CD14-positive monocyte (primary cell): Measurements from ENCODE around the gene C10orf95. TPM values are rescaled to one million over a fixed set of nuclear protein-coding genes. Genes with fewer than 3 reads are reported as not detected.

Experiments used
- DNase-seq, 3 donors: peaks; one replicate each; pipeline ENCODE4 v3.0.0-alpha.2; 2011 to 2022
- H2AFZ ChIP-seq: 2 replicates; pipeline ENCODE4 v1.6.0; 2012; ENCODE audit warnings: mild to moderate bottlenecking, low read depth, low read length, inconsistent platforms; ENCODE audit not compliant: insufficient read depth, poor library complexity, severe bottlenecking
- H3K27ac ChIP-seq, 2 donors: 1 replicate in 1 of 2; 2 replicates in 1 of 2; pipeline ENCODE4 v1.5.1; 2012 to 2013; ENCODE audit warnings: low read length in 2 of 2, control low read depth in 1 of 2, inconsistent platforms in 1 of 2, low read depth in 1 of 2, mild to moderate bottlenecking in 1 of 2
- H3K27me3 ChIP-seq, 2 donors: one replicate each; pipeline versions ENCODE4 v1.6.0 to v1.6.1; 2011 to 2013; ENCODE audit warnings: low read length in 2 of 2; ENCODE audit not compliant: control insufficient read depth in 2 of 2, insufficient read depth in 2 of 2
- H3K36me3 ChIP-seq, 2 donors: replicated peaks in 1 of 2; 1 replicate in 1 of 2; 2 replicates in 1 of 2; pipeline versions ENCODE4 v1.5.1 to v1.6.1; 2012 to 2013; ENCODE audit warnings: low read length in 2 of 2, control low read depth in 1 of 2, inconsistent platforms in 1 of 2, mild to moderate bottlenecking in 1 of 2; ENCODE audit not compliant: insufficient read depth in 2 of 2, control insufficient read depth in 1 of 2
- H3K4me1 ChIP-seq, 2 donors: 1 replicate in 1 of 2; 2 replicates in 1 of 2; pipeline versions ENCODE4 v1.5.1 to v1.6.1; 2012 to 2013; ENCODE audit warnings: low read length in 2 of 2, control low read depth in 1 of 2, inconsistent platforms in 1 of 2, mild to moderate bottlenecking in 1 of 2, moderate library complexity in 1 of 2; ENCODE audit not compliant: insufficient read depth in 2 of 2, control insufficient read depth in 1 of 2
- H3K4me2 ChIP-seq: replicated peaks from 2 replicates; pipeline ENCODE3; 2012; ENCODE audit warnings: low read length, moderate library complexity, mild to moderate bottlenecking; ENCODE audit not compliant: poor library complexity, severe bottlenecking; ENCODE audit errors: extremely low read depth
- H3K4me3 ChIP-seq, 3 experiments: fragments of 200-600 bp in 1 of 3; sonication (generic) in 1 of 3; replicated peaks in 1 of 3; 1 replicate in 2 of 3; 2 replicates in 1 of 3; pipeline ENCODE4 v1.5.1; 2011 to 2013; ENCODE audit warnings: low read length in 3 of 3, mild to moderate bottlenecking in 3 of 3, control low read depth in 2 of 3, low read depth in 2 of 3, inconsistent platforms in 1 of 3, moderate library complexity in 1 of 3
- H3K79me2 ChIP-seq: 2 replicates; pipeline ENCODE4 v1.6.0; 2012; ENCODE audit warnings: mild to moderate bottlenecking, control low read depth, inconsistent platforms, low read length, moderate library complexity; ENCODE audit not compliant: insufficient read depth
- H3K9ac ChIP-seq: 2 replicates; pipeline ENCODE4 v1.6.0; 2017; ENCODE audit warnings: low read length, mild to moderate bottlenecking; ENCODE audit not compliant: insufficient read depth, poor library complexity, severe bottlenecking
- H3K9me3 ChIP-seq, 2 donors: replicated peaks in 1 of 2; 1 replicate in 1 of 2; 2 replicates in 1 of 2; pipeline versions ENCODE4 v1.5.1 to v1.6.1; 2012 to 2013; ENCODE audit warnings: low read length in 2 of 2, control low read depth in 1 of 2; ENCODE audit not compliant: control insufficient read depth in 1 of 2, insufficient read depth in 1 of 2
- H4K20me1 ChIP-seq: 2 replicates; pipeline ENCODE4 v1.6.0; 2012; ENCODE audit warnings: mild to moderate bottlenecking, low read length, control low read depth, moderate library complexity; ENCODE audit not compliant: insufficient read depth
- H3K27ac Mint-ChIP-seq, 7 donors: one replicate each; pipeline ENCODE4 v1.8.0; 2020; ENCODE audit warnings: mild to moderate bottlenecking in 7 of 7, mixed read lengths in 7 of 7, moderate library complexity in 6 of 7, inconsistent platforms in 2 of 7
- H3K27me3 Mint-ChIP-seq, 3 donors: one replicate each; pipeline ENCODE4 v1.8.0; 2021 to 2022; ENCODE audit warnings: low read depth in 3 of 3, mild to moderate bottlenecking in 3 of 3, mixed read lengths in 3 of 3, moderate library complexity in 3 of 3, inconsistent platforms in 1 of 3
- H3K36me3 Mint-ChIP-seq, 2 donors: one replicate each; pipeline ENCODE4 v1.8.0; 2020; ENCODE audit warnings: mixed read lengths in 2 of 2, inconsistent platforms in 1 of 2, mild to moderate bottlenecking in 1 of 2
- H3K4me1 Mint-ChIP-seq: one replicate; pipeline ENCODE4 v1.8.0; 2020; ENCODE audit warnings: mild to moderate bottlenecking, mixed read lengths
- H3K4me3 Mint-ChIP-seq, 2 donors: one replicate each; pipeline ENCODE4 v1.8.0; 2020; ENCODE audit warnings: mild to moderate bottlenecking in 2 of 2, mixed read lengths in 2 of 2, moderate library complexity in 1 of 2
- H3K9me3 Mint-ChIP-seq, 7 donors: one replicate each; pipeline ENCODE4 v1.8.0; 2020 to 2022; ENCODE audit warnings: mixed read lengths in 7 of 7, mild to moderate bottlenecking in 6 of 7, moderate library complexity in 6 of 7, inconsistent platforms in 2 of 7
- WGBS: methylation state at CpG from one replicate; pipeline ENCODE4 v1.1.5; 2013; ENCODE audit warnings: missing lambda C conversion rate; ENCODE audit not compliant: insufficient coverage; 5-methylcytosine and 5-hydroxymethylcytosine counted together
- intact Hi-C, 2 donors: fragments of 100-400 bp; cut with micrococcal nuclease; formaldehyde crosslinking; loops; one replicate each; pipeline versions ENCODE4 v1.15.0 to v1.15.1; 2023
- polyA plus RNA-seq, 3 donors: library from polyadenylated mRNA; depleted of rRNA in 1 of 3; unstranded in 2 of 3; stranded (reverse) in 1 of 3; fragments of 300-500 nt in 2 of 3; fragments of >200 nt in 1 of 3; fragmentation: Illumina TruSeq in 2 of 3; gene quantifications; 1 replicate in 2 of 3; 2 replicates in 1 of 3; pipeline ENCODE4 v1.2.3, GENCODE V29; 2012 to 2021
- TF ChIP-seq, protein P1 (sequence below): fragments of 200-600 bp; IDR thresholded peaks from one replicate; pipeline ENCODE4 v1.8.0; 2022; ENCODE audit warnings: antibody characterized with exemption, mild to moderate bottlenecking

C10orf95 gene
- polyA plus RNA-seq, 3 donors = 0.27 TPM; not detected in 2

DNA sequence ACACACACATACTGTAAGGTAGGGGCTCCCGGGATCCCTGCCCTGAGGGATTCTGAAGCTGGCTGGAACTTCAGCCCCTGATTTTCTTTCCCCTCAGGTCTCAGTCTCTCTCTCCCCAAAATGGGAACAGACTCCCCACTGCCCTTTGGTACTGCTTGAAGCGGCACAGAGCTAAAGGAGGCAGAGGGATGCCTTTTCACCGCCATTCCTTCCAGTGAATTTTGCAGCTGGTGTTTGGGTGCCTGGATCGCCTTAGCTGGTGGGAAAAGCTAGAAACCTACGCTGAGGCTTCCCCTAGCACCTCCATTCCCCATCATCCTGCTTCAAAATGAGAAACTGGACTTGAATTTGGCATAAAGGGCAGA, 16.2 kb downstream of the C10orf95 start:
- H3K27me3 ChIP-seq = no peaks in the 10 kb centered on the region
- Mint-ChIP-seq H3K27ac (peak overlapping the region in 6 of 7 donors; percentile 5 to 92 (median 44)), H3K36me3 (peaks cover 0 to 2% of the 10 kb centered on the region in 2 donors), H3K4me1 (peaks cover 45% of the 10 kb centered on the region), H3K9me3 (peaks cover 0 to 1% (median 0%) of the 10 kb centered on the region in 7 donors), H3K4me3 (peak overlapping the region; percentile 59 to 69), H3K27me3 (no peaks in the 10 kb centered on the region)
- H2AFZ ChIP-seq = peak overlapping the region; percentile 75
- no peaks in the 10 kb centered on the region for H3K36me3 ChIP-seq
- peaks cover 41% of the 10 kb centered on the region in 2 donors for H3K4me1 ChIP-seq
- WGBS = no CpG with 5 or more reads among the region's 5 CpGs
- no peaks in the 10 kb centered on the region for H4K20me1 ChIP-seq
- H3K79me2 ChIP-seq = peaks cover 15% of the 10 kb centered on the region
- H3K4me3 ChIP-seq = peak overlapping the region in 1 of 3 experiments; percentile 97
- H3K9me3 ChIP-seq = no peaks in the 10 kb centered on the region
- no peak for DNase-seq
- H3K4me2 ChIP-seq = peak overlapping the region; percentile 97
- TF ChIP-seq, protein P1, sequence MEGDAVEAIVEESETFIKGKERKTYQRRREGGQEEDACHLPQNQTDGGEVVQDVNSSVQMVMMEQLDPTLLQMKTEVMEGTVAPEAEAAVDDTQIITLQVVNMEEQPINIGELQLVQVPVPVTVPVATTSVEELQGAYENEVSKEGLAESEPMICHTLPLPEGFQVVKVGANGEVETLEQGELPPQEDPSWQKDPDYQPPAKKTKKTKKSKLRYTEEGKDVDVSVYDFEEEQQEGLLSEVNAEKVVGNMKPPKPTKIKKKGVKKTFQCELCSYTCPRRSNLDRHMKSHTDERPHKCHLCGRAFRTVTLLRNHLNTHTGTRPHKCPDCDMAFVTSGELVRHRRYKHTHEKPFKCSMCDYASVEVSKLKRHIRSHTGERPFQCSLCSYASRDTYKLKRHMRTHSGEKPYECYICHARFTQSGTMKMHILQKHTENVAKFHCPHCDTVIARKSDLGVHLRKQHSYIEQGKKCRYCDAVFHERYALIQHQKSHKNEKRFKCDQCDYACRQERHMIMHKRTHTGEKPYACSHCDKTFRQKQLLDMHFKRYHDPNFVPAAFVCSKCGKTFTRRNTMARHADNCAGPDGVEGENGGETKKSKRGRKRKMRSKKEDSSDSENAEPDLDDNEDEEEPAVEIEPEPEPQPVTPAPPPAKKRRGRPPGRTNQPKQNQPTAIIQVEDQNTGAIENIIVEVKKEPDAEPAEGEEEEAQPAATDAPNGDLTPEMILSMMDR = no peak
- intact Hi-C loops = loop anchor here in 1 of 2 donors (5.0 kb wide), 1 partner anchor 42 kb away; no protein-coding TSS in a partner anchor
- peak overlapping the region; percentile 36 to 41 for H3K27ac ChIP-seq
- no peak overlapping the region for H3K9ac ChIP-seq

DNA sequence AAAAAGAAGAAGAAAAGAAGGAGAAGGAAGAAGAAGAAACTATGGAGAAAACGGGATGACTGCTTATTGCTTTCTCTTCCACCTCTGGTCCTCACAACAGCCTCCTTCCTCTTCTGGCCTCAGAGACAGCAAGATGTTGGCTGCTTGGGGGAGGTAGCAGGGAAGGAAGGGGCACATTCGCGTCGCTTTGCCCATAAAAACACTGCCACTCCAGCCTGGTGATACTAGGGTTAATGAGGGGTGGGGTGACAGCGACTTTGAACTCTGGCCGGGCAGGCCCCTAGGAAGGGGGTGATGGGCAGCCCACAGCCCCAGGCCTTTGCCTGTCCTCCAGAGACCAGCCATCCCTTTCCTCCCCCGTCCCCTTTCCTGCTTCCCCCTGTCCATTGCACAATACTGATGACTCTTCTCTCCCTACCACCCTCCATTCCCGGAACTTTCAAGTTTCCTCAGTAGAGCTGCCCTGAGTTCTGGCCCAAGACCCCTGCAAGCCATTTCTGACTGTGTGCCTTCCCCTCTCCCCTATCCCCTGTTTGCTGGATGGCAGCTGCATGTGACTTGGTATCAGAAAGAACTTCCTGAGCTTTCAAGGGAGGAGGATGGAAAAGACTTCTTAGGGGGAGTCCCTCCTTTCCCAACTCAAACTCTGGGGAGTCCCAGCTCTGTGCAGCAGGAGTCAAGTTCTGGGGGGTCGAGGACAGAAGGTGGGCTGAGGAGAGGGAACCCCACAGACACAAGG, 16.8 kb downstream of the C10orf95 start:
- Mint-ChIP-seq H3K27me3 (no peaks in the 10 kb centered on the region), H3K36me3 (peaks cover 0 to 2% of the 10 kb centered on the region in 2 donors), H3K4me3 (peak overlapping the region; percentile 37 to 78), H3K9me3 (peaks cover 0 to 1% (median 0%) of the 10 kb centered on the region in 7 donors), H3K4me1 (peaks cover 45% of the 10 kb centered on the region), H3K27ac (peak overlapping the region; percentile 58 to 92 (median 80))
- no peaks in the 10 kb centered on the region for H3K27me3 ChIP-seq
- H3K9me3 ChIP-seq = no peaks in the 10 kb centered on the region
- peak overlapping the region; percentile 75 for H2AFZ ChIP-seq
- intact Hi-C loops = loop anchor here in 1 of 2 donors (5.0 kb wide), 1 partner anchor 43 kb away; no protein-coding TSS in a partner anchor
- H3K36me3 ChIP-seq = no peaks in the 10 kb centered on the region
- TF ChIP-seq, protein P1 = no peak
- peaks cover 41% of the 10 kb centered on the region in 2 donors for H3K4me1 ChIP-seq
- peak overlapping the region in 1 of 3 experiments; percentile 97 for H3K4me3 ChIP-seq
- peak in 2 of 3 donors; percentile 46 to 70 for DNase-seq
- peak overlapping the region; percentile 97 for H3K4me2 ChIP-seq
- peaks cover 15% of the 10 kb centered on the region for H3K79me2 ChIP-seq
- H4K20me1 ChIP-seq = no peaks in the 10 kb centered on the region
- no peak overlapping the region for H3K9ac ChIP-seq
- peak overlapping the region; percentile 32 to 41 for H3K27ac ChIP-seq
- WGBS = 10% methylated on average over 4 of the region's 9 CpGs
